ENCODE results near the gene MYPOP.

DNA sequence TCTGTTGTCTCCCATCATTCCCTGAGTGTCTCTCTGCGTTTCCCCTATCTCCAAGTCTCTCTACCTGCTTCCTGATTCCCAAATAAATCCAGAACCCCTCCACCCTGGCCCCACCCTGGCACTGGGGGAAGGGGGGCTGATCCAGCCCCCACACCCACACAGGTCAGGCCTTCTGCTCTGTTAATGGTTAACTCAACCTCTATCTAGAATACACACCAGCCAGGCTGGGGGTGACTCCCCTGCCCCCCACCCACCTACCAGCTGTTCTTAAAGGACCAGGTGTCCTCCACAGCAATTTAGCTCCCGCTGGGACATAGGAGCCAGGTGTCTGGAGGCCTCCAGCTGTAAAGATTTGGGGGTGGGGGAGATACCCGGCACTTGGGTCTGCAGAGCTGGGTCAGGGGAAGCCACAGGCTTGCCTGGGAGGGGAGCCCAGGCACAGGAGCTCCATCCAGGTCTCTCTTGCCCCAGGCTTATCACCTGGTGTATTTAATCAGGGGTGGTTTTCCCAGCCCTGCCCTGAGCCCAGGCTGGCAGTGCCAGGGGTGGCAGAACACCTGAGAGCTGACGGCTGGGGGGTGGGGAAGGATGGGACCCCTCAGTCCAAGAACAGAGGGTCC, 20.4 kb downstream of the MYPOP start:
- TF ChIP-seq CREM (IDR thresholded peaks at IDR 0.05; ENCODE audit: low read depth) (no peak), IKZF1 (conservative IDR thresholded peaks at IDR 0.05) (peak; percentile 58)
- TF ChIP-seq, protein P1, sequence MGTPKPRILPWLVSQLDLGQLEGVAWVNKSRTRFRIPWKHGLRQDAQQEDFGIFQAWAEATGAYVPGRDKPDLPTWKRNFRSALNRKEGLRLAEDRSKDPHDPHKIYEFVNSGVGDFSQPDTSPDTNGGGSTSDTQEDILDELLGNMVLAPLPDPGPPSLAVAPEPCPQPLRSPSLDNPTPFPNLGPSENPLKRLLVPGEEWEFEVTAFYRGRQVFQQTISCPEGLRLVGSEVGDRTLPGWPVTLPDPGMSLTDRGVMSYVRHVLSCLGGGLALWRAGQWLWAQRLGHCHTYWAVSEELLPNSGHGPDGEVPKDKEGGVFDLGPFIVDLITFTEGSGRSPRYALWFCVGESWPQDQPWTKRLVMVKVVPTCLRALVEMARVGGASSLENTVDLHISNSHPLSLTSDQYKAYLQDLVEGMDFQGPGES (IDR thresholded peaks at IDR 0.05) = no peak

Measured in GM12878 (cell line).